HepG2 (cell line): ENCODE data around the gene UHMK1. TPM values are rescaled to one million over a fixed set of nuclear protein-coding genes. Genes with fewer than 3 reads are reported as not detected.

Source experiments
- ADNP ChIP-seq: sonication (generic); formaldehyde crosslinking; IDR thresholded peaks from 2 replicates; pipeline ENCODE4 v1.4.0; 2020; ENCODE audit warnings: missing genetic modification reagents
- CREB1 ChIP-seq, 2 experiments: fragments of 450-650 bp in 1 of 2; IDR thresholded peaks; 2 replicates each; pipeline ENCODE4 v1.6.1; 2016 to 2017; ENCODE audit warnings: control low read depth in 1 of 2, mild to moderate bottlenecking in 1 of 2, missing compliant biosample characterization in 1 of 2, missing genetic modification characterization in 1 of 2
- FOXC1 ChIP-seq: sonication (generic); formaldehyde crosslinking; IDR thresholded peaks from 2 replicates; pipeline ENCODE4 v1.8.0; 2022; ENCODE audit warnings: mild to moderate bottlenecking, missing genetic modification reagents, borderline replicate concordance
- GRHL1 ChIP-seq: sonication (generic); formaldehyde crosslinking; conservative IDR thresholded peaks from 2 replicates; pipeline ENCODE4 v1.8.0; 2022; ENCODE audit warnings: missing genetic modification reagents
- IRX3 ChIP-seq: sonication (generic); formaldehyde crosslinking; IDR thresholded peaks from 2 replicates; pipeline ENCODE4 v1.8.1; 2023; ENCODE audit warnings: mild to moderate bottlenecking, low read depth, missing genetic modification reagents, borderline replicate concordance
- MXD3 ChIP-seq: IDR thresholded peaks from 2 replicates; pipeline ENCODE4 v1.6.1; 2016; ENCODE audit warnings: mild to moderate bottlenecking, missing biosample characterization, missing genetic modification reagents
- MXD4 ChIP-seq: IDR thresholded peaks from 2 replicates; pipeline ENCODE4 v1.6.1; 2016; ENCODE audit warnings: mild to moderate bottlenecking, missing biosample characterization, missing genetic modification reagents
- NFYC ChIP-seq: IDR thresholded peaks from 2 replicates; pipeline ENCODE4 v1.6.1; 2016; ENCODE audit warnings: missing genetic modification reagents, missing compliant biosample characterization
- RBM39 ChIP-seq: fragments of 200-400 bp; formaldehyde crosslinking; IDR thresholded peaks from one replicate; pipeline ENCODE4 v1.6.1; 2018; ENCODE audit warnings: antibody characterized with exemption, mild to moderate bottlenecking, low read depth, low read length; ENCODE audit not compliant: poor library complexity, severe bottlenecking
- REST ChIP-seq, 2 experiments: IDR thresholded peaks; 2 replicates each; pipeline ENCODE4 v1.6.1; 2011 to 2012; ENCODE audit warnings: low read length in 2 of 2, borderline replicate concordance in 1 of 2, low read depth in 1 of 2, mild to moderate bottlenecking in 1 of 2, moderate library complexity in 1 of 2
- SOX5 ChIP-seq: IDR thresholded peaks from 2 replicates; pipeline ENCODE4 v1.6.1; 2016; ENCODE audit warnings: borderline replicate concordance
- SYNCRIP ChIP-seq: fragments of 200-400 bp; formaldehyde crosslinking; IDR thresholded peaks from 2 replicates; pipeline ENCODE4 v1.6.1; 2018; ENCODE audit warnings: mild to moderate bottlenecking, low read depth, low read length; ENCODE audit not compliant: insufficient read depth
- TEF ChIP-seq: sonication (generic); formaldehyde crosslinking; IDR thresholded peaks from 2 replicates; pipeline ENCODE4 v1.5.0; 2020; ENCODE audit warnings: missing genetic modification reagents
- TSC22D2 ChIP-seq: sonication (generic); formaldehyde crosslinking; IDR thresholded peaks from 2 replicates; pipeline ENCODE4 v1.5.1; 2020; ENCODE audit warnings: missing genetic modification reagents, mild to moderate bottlenecking, borderline replicate concordance
- ZNF121 ChIP-seq: sonication (generic); formaldehyde crosslinking; IDR thresholded peaks from 2 replicates; pipeline ENCODE4 v1.5.0; 2020; ENCODE audit warnings: mild to moderate bottlenecking, missing genetic modification reagents
- ZNF253 ChIP-seq: sonication (generic); formaldehyde crosslinking; IDR thresholded peaks from 2 replicates; pipeline ENCODE4 v1.8.0; 2022; ENCODE audit warnings: mild to moderate bottlenecking, missing genetic modification reagents, borderline replicate concordance
- ZNF333 ChIP-seq: sonication (generic); formaldehyde crosslinking; IDR thresholded peaks from 2 replicates; pipeline ENCODE4 v1.4.0; 2020; ENCODE audit warnings: mild to moderate bottlenecking, missing genetic modification reagents, borderline replicate concordance
- ZNF496 ChIP-seq: sonication (generic); formaldehyde crosslinking; IDR thresholded peaks from 2 replicates; pipeline ENCODE4 v1.8.1; 2023; ENCODE audit warnings: mild to moderate bottlenecking, moderate library complexity, missing genetic modification reagents; ENCODE audit not compliant: insufficient replicate concordance
- ZNF766 ChIP-seq: sonication (generic); formaldehyde crosslinking; IDR thresholded peaks from 2 replicates; pipeline ENCODE4 v1.5.0; 2020; ENCODE audit warnings: missing genetic modification reagents, borderline replicate concordance
- polyA plus RNA-seq, 8 experiments: library from polyadenylated mRNA; depleted of rRNA in 3 of 8; stranded (reverse) in 7 of 8; unstranded in 1 of 8; fragments of >200 nt; fragmentation: Illumina TruSeq in 4 of 8; extraction: Trizol in 4 of 8; gene quantifications; 2 replicates each; pipeline versions ENCODE4 v1.2.1 to v1.2.3, GENCODE V29; 2011 to 2016; ENCODE audit warnings: low read depth in 4 of 8, missing spikeins in 1 of 8, mixed read lengths in 1 of 8; ENCODE audit not compliant: insufficient read depth in 1 of 8
- total RNA-seq, 5 experiments: library from RNA; depleted of rRNA; stranded (reverse); fragments of >200 nt; fragmentation: Illumina TruSeq; extraction: Trizol; gene quantifications; 2 replicates each; pipeline ENCODE4 v1.2.3, GENCODE V29; 2016; ENCODE audit warnings: low read depth in 1 of 5

Gene UHMK1
- total and polyA plus RNA-seq, 2 of the 13 experiments (the other 11 are each of a cell fraction or from before 2014, with no cell fraction given), result 12.9 to 20.0 TPM

GRCh38 chr1:162561616-162562469 lies 64.2 kb downstream of the UHMK1 start, which contains the start of gene UAP1 (continued):
- TF ChIP-seq RBM39 (no peak), IRX3 (no peak), SOX5 (CRISPR knock-in tag) (no peak), ADNP (CRISPR knock-in tag) (no peak), MXD4 (no peak), ZNF253 (CRISPR knock-in tag) (no peak), TSC22D2 (CRISPR knock-in tag) (no peak), MXD3 (CRISPR knock-in tag) (no peak), FOXC1 (CRISPR knock-in tag) (no peak; the same call in 1 of the 2 replicates), ZNF496 (CRISPR knock-in tag) (no peak), TEF (CRISPR knock-in tag) (peak; percentile 21; the same call in 1 of the 2 replicates), REST (IDR thresholded peaks at IDR 0.05; ENCODE audit: borderline replicate concordance in 1 of 2, low read depth in 1 of 2, low read length in 2 of 2) (peak in 1 of 2 experiments; percentile 34; a peak in 1 of 4 replicates), ZNF121 (CRISPR knock-in tag) (peak; percentile 66), ZNF766 (CRISPR knock-in tag) (no peak), NFYC (no peak), ZNF333 (peak; percentile 87), SYNCRIP (no peak), GRHL1 (CRISPR knock-in tag) (no peak), CREB1 (IDR thresholded peaks at IDR 0.05) (no peak), CREB1 (CRISPR knock-in tag; IDR thresholded peaks at IDR 0.05) (no peak)
